DMS79 treated with DMSO at 0.1 percent for 48 hours (cell line): ENCODE measurements around the gene MMP11.

ENCODE experiments used
- DNase-seq: peaks from one replicate; lab custom pipeline; 2025; lab: John Stamatoyannopoulos, UW

The MMP11 gene

DNA sequence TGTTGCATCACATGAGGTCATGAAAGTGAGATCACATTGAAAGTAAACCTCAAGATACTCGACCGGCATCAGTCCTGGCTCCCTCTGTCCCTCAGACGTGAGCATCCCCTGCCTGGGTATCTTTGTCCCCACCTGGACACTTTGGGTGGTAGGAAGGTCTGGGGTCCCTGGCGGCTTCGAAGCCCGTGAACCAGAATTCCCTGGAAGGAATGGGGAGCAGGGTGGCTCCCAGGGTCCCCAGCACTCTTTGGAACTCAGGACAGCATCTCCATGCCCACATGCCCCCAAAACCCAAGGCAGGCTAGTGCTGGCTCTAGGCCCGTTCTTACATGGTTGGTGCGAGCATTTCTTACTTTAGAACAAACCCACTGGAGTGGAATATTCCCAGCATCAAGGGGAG lies 58.6 kb downstream of the MMP11 start:
- no peak for DNase-seq

DNA sequence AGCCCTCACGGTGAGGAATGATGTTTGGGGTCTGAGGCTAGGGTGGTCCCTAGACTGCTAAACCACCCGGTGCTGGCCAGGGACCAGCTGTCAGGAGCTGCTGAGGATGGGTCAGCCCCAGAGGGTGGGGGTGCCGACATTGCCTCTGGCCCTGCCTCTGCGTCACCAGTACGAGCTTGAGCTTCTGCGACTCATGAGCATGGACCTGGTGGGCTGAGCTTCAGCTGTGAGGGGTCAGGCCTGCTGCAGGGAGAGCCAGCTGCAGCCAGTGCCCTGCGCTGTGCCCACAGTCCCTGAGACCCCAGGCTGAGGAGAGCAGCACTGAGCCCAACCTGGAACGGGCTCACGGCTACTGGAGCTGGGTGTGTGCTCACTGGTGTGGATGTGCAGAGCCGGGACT lies 59.1 kb downstream of the MMP11 start:
- no peak for DNase-seq

DNA sequence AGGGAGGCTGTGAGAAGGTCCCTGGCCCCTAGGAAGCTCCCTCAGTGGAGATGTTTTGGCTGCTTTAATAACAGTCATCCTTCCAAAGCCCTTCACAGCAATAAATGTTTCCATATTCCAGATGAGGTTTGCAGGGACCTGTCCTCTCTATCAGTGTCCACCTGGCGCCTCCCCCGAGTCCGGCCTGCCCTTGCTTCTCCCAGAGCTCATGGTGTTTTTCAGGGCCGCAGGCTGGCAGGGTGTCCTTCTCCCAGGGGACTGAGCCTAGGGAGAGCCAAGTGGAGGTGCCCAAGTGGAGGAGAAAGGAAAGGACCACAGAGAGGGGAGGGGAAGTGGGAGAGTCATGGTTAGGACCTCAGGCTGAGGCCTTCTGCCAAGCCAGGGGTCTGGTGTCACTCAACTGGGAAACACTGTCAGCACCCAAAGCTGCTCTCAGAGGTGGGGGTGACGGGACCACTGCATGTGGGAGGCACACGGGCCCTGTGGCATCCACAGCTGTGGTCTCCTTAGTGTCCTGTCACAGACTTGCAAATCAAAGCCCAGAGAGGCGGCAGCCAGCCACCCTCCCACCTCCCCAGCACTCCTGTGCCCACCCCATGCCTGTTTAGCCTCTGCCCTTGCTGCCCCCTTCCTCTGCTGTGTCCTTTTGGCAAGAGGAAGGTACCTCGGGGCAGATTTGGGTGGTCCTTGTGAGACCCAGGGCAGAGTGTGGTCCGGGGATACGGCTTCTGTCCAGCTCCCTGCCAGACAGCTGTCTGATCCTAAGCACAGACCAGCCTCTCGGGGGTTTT lies 59.8 kb downstream of the MMP11 start:
- DNase-seq, result no peak

DNA sequence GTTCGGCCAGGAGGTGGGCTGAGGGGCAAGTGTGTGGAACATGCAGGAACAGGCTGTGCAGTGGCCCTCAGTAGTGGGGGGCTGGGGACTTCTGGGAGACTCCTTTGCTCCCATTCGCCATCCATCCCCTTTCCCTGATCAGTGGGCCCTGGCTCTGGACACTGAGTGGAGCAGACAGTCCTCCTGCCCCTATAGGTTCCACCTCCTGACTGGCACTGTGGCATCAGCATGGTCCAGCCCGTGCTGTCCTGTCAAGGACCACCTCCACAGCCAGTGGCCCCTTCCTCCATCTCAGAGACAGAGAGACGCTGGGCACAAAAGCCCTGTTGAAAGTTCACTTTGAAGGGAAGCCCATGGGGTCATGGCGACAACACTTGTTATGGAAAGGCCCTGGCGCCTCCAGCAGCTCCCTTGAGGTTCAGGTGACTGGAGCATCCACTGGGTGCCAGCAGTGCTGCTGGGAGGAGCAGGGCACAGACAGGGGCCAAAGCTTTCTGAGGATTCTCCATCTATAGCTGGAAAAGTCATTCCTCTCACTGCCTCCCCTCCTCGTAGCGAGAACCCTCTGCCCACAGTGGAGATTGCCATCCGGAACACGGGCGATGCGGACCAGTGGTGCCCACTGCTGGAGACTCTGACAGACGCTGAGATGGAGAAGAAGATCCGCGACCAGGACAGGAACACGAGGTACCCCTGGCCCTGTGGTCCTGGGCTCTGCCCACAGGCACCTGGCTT lies 60.5 kb downstream of the MMP11 start:
- no peak for DNase-seq
